ENCODE data around the gene TKT. TPM values are rescaled to one million over a fixed set of nuclear protein-coding genes. Genes with fewer than 3 reads are reported as not detected.

TKT gene
- total and polyA plus RNA-seq, 2 of the 8 experiments (the other 6 are each of a cell fraction or from before 2014, with no cell fraction given), result 418 to 986 TPM

DNA sequence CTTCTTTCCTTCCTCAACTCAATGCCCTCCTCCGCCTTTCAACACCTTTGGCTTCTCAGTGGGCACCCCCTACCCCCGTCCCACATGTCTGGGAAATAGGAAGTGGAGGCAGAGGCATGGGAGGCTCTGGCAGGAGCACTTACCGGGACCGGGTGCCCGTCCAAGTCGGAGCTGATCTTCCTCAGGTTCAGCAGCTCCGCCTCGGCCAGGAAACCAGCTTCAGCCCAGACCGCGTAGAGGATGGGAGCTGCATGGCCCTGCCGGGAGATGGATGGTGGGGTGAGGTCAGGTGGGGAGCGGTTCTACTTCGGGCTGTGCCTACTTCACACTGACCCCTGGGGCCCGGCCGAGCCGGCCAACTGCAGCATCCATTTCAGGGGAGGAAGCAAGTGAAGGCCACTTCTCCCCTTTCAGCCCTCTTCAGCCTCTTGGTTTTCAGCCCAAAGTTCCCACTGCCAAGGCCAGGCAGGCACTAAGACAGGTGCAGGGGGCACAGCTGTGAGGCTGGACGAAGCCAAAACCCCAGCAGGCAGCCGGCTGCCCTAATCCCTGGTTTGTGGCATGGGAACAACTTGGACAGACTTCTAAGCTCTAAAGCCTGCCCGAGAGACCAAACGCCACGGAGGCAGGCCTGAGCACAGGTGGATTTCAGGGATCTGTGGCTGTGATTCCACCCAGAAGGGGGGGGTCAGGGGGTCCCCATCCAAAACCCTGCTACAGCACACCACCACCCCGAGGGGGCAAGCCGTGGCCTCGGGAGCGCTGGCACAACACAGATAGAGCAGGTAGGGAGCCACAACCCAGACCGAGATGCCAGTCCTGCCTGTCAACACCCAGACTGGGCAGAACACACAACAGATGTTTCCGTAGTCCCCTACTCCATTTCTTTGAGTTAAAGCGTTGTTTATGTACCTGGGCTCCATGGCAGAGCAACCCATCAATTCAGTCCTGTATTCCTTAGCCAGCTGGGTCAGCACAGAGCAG, 14.5 kb downstream of the TKT start (continued):
- TF ChIP-seq PHF8 (conservative IDR thresholded peaks at IDR 0.05; ENCODE audit: low read depth, low read length) (no peak), NANOG (IDR thresholded peaks at IDR 0.05; ENCODE audit: insufficient read depth, low read depth, low read length, poor library complexity, severe bottlenecking) (no peak), JUN (IDR thresholded peaks at IDR 0.05; ENCODE audit: low read depth, low read length) (no peak)

Measured in H1 (cell line).